Right renal cortex interstitium (tissue), 3 donors: Measurements from ENCODE around the gene CX3CL1. TPM values are rescaled to one million over a fixed set of nuclear protein-coding genes. Genes with fewer than 3 reads are reported as not detected.

Experiments used
- DNase-seq, 3 donors: peaks; one replicate each; pipeline ENCODE4 v3.0.0-alpha.2; 2013; ENCODE audit warnings: low read depth in 3 of 3, low spot score in 2 of 3
- polyA plus RNA-seq, 3 donors: library from polyadenylated mRNA; unstranded; fragments of 120-200 nt; gene quantifications; one replicate each; pipeline ENCODE4 v1.2.1, GENCODE V29; 2013; ENCODE audit not compliant: insufficient read length in 3 of 3

CX3CL1 gene
- polyA plus RNA-seq, 3 donors = 25.7 to 34.3 (median 30.1) TPM

DNA sequence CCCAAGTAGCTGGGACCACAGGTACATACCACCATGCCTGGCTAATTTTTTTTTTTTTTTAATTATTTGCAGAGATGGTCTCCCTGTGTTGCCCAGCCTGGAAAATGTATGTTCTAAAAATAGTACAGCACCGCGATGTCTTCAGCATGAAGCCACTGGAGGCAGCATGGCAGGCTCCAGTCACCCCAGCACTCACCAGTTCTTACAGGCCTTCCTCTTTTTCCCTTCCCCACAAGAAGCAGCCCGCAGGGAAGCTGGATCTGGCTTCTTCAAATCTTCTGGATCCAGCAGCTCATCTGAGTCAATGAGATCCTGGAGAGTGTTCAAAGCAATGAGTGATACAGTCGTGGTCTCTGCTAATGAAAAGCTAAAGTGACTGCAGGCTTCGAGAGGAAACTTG lies 58.7 kb downstream of the CX3CL1 start:
- no peak for DNase-seq

GRCh38 chr16:57432505-57432904 lies 60.2 kb downstream of the CX3CL1 start:
- no peak for DNase-seq

- DNase-seq = no peak
These were observed 60.7 kb downstream of the CX3CL1 start for GRCh38 chr16:57432989-57433388.

DNA sequence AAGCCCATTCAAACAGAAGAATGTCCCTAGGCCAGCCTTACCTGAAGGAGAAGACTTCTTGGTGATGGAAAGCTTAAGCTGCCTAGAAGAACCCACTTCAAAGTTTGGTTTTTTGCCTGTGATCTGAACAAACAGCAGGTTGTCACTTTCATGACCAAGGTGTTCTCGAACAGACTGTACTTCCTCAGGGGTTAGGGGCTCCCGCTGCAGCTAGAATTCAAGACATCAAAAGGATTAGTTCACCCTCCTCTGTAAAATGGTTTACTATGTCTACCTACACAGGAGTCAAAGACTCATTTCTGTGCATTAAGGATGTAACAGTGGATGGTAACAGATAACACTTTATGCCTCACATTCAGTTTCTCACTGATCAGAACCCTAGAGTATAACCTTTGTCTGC lies 61.7 kb downstream of the CX3CL1 start:
- no peak for DNase-seq

Other genes starting within 250 kb of the CX3CL1 start
- 100 to 1,000 TPM; 109 to 130 (median 116) TPM for gene PSME3IP1, start 186.5 kb upstream of the CX3CL1 start, polyA plus RNA-seq
- gene RSPRY1, start 186.2 kb upstream of the CX3CL1 start, polyA plus RNA-seq = 10 to 100 TPM; 46.7 to 49.7 (median 49.0) TPM
- 10 to 100 TPM; 76.7 to 82.2 (median 78.3) TPM for gene ARL2BP, start 127.2 kb upstream of the CX3CL1 start, polyA plus RNA-seq
- 10 to 100 TPM; 16.1 to 21.1 (median 20.4) TPM for gene PLLP, start 87.8 kb upstream of the CX3CL1 start, polyA plus RNA-seq
- under 1 TPM; 0.06 to 0.10 (median 0.07) TPM for gene CCL22, start 13.7 kb upstream of the CX3CL1 start, polyA plus RNA-seq
- not detected for gene CCL17, start 32.3 kb downstream of the CX3CL1 start, polyA plus RNA-seq
- 100 to 1,000 TPM in 2 of 3 donors, 10 to 100 TPM in 1; 96.5 to 105 (median 103) TPM for gene CIAPIN1, start 74.9 kb downstream of the CX3CL1 start, polyA plus RNA-seq
- gene COQ9, start 75.0 kb downstream of the CX3CL1 start, polyA plus RNA-seq = 100 to 1,000 TPM in 2 of 3 donors, 10 to 100 TPM in 1; 97.3 to 101 (median 100) TPM
- 10 to 100 TPM; 84.9 to 89.8 (median 88.0) TPM for gene POLR2C, start 90.2 kb downstream of the CX3CL1 start, polyA plus RNA-seq
- 10 to 100 TPM; 27.4 to 35.1 (median 32.3) TPM for gene DOK4, start 114.0 kb downstream of the CX3CL1 start, polyA plus RNA-seq
- 10 to 100 TPM; 12.0 to 17.7 (median 14.3) TPM for gene CCDC102A, start 164.1 kb downstream of the CX3CL1 start, polyA plus RNA-seq
- 1 to 10 TPM in 2 of 3 donors, under 1 TPM in 1; 0.87 to 1.2 (median 1.1) TPM for gene ADGRG5, start 170.2 kb downstream of the CX3CL1 start, polyA plus RNA-seq